ENCODE results near the gene WDR11.

WDR11 gene

DNA sequence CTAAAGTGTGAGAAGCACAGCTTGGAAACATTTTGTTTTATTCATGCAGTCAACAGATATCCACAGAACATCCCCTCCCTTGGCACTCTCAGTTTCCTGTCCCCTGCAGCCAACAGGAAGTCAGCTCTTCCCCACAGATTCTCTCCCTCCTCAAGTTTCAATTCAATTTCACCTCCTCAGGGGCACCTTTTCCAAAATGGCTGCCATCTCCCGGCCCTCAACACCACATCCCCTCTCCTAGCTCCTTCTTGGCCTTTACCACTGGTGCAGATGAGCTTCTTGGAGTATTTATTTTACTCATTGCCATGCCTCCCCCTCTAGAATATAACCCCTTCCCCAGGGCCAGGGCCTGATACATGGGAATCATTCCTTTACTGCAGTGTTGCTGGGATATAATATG is 94.0 kb downstream of the WDR11 start:
- DNase-seq = no peak

GRCh38 chr10:120945801-120946302 is 94.7 kb downstream of the WDR11 start:
- no peak for DNase-seq

- no peak for DNase-seq
These were observed 95.3 kb downstream of the WDR11 start for GRCh38 chr10:120946497-120946896.

GRCh38 chr10:120948889-120949608 is 97.9 kb downstream of the WDR11 start:
- DNase-seq = peak; percentile 4 to 14

- no peak for DNase-seq
These were observed 98.5 kb downstream of the WDR11 start for GRCh38 chr10:120949609-120950031.

DNA sequence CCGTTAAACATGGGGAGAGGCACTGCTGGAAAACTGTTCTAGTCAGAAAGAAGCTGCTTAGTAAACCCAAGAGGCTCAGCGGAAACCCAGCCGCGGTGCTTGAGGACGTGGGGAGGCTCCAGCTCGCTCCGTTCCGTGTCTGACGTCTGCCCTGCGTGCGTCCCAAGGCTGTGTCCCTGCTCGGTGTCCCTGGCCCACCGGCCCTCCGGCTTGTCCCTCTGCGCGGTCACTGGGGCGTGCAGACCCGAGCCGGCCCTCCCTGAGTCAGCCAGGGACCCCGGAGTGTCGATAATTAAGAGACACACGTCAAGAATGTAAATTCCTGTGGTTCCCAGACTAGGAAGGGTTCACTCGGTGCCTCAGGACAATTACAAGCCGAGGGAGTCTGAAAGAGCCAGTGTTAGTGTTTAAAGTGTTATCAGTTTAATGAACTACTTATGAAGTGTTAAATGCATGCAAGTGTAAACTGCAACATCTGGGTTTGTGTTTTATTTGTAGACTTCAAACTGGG is 98.9 kb downstream of the WDR11 start:
- DNase-seq = no peak

- DNase-seq = no peak
These were observed 100.1 kb downstream of the WDR11 start for GRCh38 chr10:120951288-120951687.

DNA sequence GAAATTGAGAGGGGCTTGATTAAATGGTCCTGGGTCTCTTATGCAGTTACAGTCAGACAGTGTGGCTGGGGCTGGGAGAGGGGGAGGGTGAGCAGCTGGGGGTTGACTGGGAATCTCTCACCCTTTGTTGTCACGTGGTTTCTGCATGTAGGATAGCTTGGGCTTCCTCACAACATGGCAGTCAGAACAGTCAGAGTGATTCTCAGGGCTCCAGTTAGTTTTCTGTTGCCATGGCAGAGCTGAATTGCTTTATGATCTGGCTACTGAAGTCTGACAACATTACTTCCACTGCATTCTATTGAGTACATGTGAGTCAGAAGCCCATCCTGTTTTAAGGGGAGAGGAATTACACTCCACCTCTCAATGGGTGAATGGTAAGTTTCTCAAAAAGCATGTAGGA is 102.7 kb downstream of the WDR11 start:
- no peak for DNase-seq

All from bone marrow (tissue), 2 donors.